Lower lobe of right lung (tissue), 2 donors: ENCODE measurements around the gene ZNF853. TPM values are rescaled to one million over a fixed set of nuclear protein-coding genes. Genes with fewer than 3 reads are reported as not detected.
"Not testable (repeated sequence)": the region's sequence is repeated elsewhere in the genome, so short reads cannot be mapped to it uniquely, and the experiment has no call there.

Experiments used
- ATAC-seq, 2 donors: fragments of 200-7000 bp; cut with Tn5 transposase; one replicate each; pipeline ENCODE4 v1.9.1; 2020 to 2022; ENCODE audit warnings: mild to moderate bottlenecking in 2 of 2, moderate library complexity in 2 of 2
- DNase-seq: peaks from one replicate; pipeline ENCODE4 v3.0.0-alpha.2; 2020
- H3K27ac ChIP-seq: fragments of 200-600 bp; one replicate; pipeline ENCODE4 v1.8.0; 2022
- H3K27me3 ChIP-seq: fragments of 200-600 bp; one replicate; pipeline ENCODE4 v1.8.0; 2022; ENCODE audit warnings: low read depth
- H3K36me3 ChIP-seq: fragments of 200-600 bp; one replicate; pipeline ENCODE4 v1.8.0; 2022; ENCODE audit warnings: mild to moderate bottlenecking
- H3K4me1 ChIP-seq: fragments of 200-600 bp; one replicate; pipeline ENCODE4 v1.8.0; 2022
- H3K4me3 ChIP-seq: fragments of 200-600 bp; one replicate; pipeline ENCODE4 v1.8.0; 2022; ENCODE audit warnings: mild to moderate bottlenecking
- H3K9me3 ChIP-seq: fragments of 200-600 bp; one replicate; pipeline ENCODE4 v1.8.0; 2022
- intact Hi-C: fragments of 100-400 bp; cut with DNase I; formaldehyde crosslinking; loops from one replicate; pipeline ENCODE4 v1.11.0; 2022
- total RNA-seq: library from RNA; stranded (reverse); fragmentation: NEBNext Ultra II Directional; extraction: Animal tissue kit (Norgen Biotek cat#: 25700); gene quantifications from one replicate; pipeline ENCODE4 v1.2.1, GENCODE V29; 2021
- TF ChIP-seq, protein P1 (sequence below): fragments of 200-600 bp; IDR thresholded peaks from one replicate; pipeline ENCODE4 v1.8.0; 2022; ENCODE audit warnings: antibody characterized with exemption, mild to moderate bottlenecking
- donor health status: DM: no; HTN: yes; CAD: no; lungs with severe emphysema.

Gene ZNF853
- total RNA-seq, 1 donor from 2014 or later, result 4.4 TPM

DNA sequence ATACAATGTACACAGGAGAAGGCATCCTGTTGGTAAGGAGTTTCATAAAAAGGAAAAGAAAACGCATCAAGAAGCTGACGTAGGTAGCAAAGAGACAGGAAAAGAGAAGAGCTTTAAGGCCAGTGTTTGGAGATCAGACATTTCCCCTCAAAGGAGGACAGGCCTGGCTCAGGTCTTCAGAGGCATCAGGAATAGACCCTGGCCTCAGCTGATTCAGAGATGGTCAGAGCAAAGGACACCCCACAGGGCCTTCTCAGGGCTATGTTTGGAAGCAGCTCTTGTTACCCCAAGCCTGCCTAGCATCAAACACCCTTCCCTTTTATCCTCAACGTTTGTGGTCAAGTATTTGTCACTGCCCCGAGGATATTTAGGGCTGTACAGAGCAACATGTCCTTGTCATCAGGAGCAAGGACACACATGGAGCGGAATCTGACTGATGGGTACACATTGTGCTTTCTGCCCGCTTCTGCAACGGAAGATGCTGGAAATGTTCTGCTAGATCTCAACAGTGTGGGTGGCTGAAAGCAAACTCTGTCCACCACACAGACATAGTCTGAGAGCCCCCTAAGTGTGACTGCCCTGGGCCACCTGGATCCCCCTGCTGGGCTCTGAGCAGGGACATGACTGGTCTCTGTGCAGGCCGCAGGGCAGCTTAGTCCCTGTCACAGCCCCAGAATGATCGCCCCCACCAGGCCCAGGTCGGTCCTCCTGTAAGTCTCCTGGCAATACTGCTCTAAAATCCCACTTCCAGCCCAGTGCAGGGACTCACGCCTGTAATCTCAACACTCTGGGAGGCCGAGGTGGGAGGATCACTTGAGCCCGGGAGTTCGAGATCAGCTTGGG is 39.2 kb upstream of the ZNF853 start:
- no peak for DNase-seq
- peak overlapping the region; percentile 93 for H3K27ac ChIP-seq
- H3K36me3 ChIP-seq, result peaks cover 14% of the 10 kb centered on the region
- H3K4me1 ChIP-seq, result peaks cover 8% of the 10 kb centered on the region
- H3K27me3 ChIP-seq, result no peaks in the 10 kb centered on the region
- ATAC-seq, result no peak
- TF ChIP-seq, protein P1, sequence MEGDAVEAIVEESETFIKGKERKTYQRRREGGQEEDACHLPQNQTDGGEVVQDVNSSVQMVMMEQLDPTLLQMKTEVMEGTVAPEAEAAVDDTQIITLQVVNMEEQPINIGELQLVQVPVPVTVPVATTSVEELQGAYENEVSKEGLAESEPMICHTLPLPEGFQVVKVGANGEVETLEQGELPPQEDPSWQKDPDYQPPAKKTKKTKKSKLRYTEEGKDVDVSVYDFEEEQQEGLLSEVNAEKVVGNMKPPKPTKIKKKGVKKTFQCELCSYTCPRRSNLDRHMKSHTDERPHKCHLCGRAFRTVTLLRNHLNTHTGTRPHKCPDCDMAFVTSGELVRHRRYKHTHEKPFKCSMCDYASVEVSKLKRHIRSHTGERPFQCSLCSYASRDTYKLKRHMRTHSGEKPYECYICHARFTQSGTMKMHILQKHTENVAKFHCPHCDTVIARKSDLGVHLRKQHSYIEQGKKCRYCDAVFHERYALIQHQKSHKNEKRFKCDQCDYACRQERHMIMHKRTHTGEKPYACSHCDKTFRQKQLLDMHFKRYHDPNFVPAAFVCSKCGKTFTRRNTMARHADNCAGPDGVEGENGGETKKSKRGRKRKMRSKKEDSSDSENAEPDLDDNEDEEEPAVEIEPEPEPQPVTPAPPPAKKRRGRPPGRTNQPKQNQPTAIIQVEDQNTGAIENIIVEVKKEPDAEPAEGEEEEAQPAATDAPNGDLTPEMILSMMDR, result no peak
- H3K9me3 ChIP-seq, result no peaks in the 10 kb centered on the region
- intact Hi-C loops, result no loop called here
- peak overlapping the region; percentile 76 for H3K4me3 ChIP-seq

DNA sequence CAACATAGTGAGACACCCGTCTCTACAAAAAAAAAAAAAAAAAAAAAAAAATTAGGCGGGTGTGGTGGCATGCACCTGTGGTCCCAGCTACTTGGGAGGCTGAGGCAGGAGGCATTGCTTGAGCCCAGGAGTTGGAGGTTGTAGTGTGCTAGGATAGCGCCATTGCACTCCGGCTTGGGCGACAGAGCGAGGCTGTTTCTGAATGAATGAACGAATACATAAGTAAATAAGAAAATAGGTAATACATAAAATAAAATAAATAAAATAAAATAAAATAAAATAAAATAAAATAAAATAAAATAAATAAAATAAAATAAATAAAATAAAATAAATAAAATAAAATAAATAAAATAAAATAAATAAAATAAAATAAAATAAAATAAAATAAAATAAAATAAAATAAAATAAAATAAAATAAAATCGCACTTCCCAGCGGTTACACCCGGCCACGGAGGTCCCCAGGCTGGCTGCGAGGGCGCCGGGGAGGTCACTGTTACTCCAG is 38.5 kb upstream of the ZNF853 start:
- ATAC-seq, DNase-seq, intact Hi-C loops, H3K4me1 ChIP-seq, H3K27me3 ChIP-seq, H3K9me3 ChIP-seq: not testable (repeated sequence)
- Histone ChIP-seq H3K36me3 (peaks cover 21% of the 10 kb centered on the region), H3K27ac (peak overlapping the region; percentile 93), H3K4me3 (peak overlapping the region; percentile 76)

DNA sequence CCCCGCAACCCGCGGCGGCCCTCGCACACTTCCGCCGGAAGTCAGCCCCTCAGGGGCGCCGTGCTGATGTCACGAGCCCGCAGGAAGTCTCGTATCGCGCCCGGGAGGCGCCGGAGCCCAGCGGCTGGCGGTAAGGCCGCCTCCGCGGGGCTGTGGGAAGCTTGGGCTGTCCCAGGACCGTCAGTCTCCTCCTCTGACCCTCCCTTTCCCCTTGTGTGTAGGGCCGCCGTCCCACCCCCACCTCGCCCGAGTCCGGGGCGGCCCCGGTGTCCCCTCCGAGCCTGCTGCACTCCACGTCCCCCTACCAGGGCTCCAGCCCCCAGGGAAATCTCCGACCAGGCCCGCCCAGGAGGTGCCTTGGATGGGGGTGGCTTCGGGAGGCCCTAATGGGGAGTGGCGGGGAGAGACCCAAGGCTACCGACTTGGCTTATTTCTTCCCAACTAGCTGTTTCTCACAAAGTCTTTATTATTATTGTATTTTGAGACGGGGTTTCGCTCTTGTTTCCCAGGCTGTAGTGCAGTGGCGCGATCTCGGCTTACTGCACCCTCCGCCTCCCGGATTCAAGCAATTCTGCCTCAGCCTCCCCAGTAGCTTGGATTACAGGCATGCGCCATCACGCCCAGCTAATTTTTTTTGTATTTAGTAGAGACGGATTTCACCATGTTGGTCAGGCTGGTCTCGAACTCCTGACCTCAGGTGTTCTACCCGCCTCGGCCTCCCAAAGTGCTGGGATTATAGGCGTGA is 37.9 kb upstream of the ZNF853 start, which contains the start of gene ZDHHC4:
ZDHHC4 (plus strand) TSS at position 86 of the 745 bp plus-strand sequence. CDS start 3,108 bp downstream, outside the sequence.
- H3K4me3 ChIP-seq, result peak within 1 kb of the TSS; percentile 76
- DNase-seq (peak; percentile 94), ATAC-seq (peak; percentile 97 to 99)
- peaks cover 27% of the 10 kb centered on the region for H3K36me3 ChIP-seq
- TF ChIP-seq, protein P1, result no peak
- H3K4me1 ChIP-seq, result peaks cover 8% of the 10 kb centered on the region
- intact Hi-C loops, result no loop called here
- H3K27ac ChIP-seq, result peak within 1 kb of the TSS; percentile 93
- H3K9me3 ChIP-seq, result no peaks in the 10 kb centered on the region
- no peaks in the 10 kb centered on the region for H3K27me3 ChIP-seq

DNA sequence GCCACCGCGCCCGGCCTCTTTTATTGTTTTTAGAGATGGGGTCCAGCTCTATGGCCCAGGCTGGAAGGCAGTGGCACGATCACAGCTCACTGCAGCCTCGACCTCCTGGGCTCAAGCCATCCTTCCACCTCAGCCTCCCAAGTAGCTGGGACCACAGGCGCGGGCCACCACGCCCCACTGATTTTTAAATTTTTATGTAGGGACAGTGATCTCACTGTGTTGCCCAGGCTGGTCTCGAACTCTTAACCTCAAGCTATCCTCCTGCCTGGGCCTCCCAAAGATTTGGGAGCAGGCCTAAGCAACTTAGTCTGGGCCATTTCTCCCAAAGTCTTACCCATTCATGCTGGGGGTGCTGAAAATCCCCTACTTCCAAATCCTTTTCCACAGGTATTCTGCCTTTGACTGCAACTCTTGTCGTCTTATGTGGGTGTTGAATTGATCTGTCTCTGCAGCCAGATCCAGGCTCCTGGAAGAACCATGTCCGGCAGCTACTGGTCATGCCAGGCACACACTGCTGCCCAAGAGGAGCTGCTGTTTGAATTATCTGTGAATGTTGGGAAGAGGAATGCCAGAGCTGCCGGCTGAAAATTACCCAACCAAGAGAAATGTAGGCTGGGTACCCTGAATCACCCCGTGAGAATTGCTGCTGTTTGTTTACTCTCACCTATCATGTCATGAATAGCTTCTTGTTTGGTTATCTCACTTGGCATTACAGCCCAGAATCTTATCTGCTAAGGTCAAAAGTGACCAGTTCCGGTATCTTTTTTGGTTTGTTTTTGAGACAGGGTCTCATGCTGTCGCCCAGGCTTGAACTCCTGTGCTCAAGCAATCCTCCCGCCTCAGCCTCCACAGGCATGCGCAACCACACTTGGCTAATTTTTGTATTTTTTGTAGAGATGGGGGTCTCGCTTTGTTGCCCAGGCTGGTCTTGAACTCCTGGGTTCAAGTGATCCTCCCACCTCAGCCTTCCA is 37.0 kb upstream of the ZNF853 start:
- peaks cover 36% of the 10 kb centered on the region for H3K36me3 ChIP-seq
- TF ChIP-seq, protein P1, result no peak
- no peak for DNase-seq
- peaks cover 8% of the 10 kb centered on the region for H3K4me1 ChIP-seq
- H3K4me3 ChIP-seq, result peak overlapping the region; percentile 76
- no peaks in the 10 kb centered on the region for H3K9me3 ChIP-seq
- ATAC-seq, result no peak
- peak overlapping the region; percentile 93 for H3K27ac ChIP-seq
- H3K27me3 ChIP-seq, result no peaks in the 10 kb centered on the region
- intact Hi-C loops, result no loop called here

DNA sequence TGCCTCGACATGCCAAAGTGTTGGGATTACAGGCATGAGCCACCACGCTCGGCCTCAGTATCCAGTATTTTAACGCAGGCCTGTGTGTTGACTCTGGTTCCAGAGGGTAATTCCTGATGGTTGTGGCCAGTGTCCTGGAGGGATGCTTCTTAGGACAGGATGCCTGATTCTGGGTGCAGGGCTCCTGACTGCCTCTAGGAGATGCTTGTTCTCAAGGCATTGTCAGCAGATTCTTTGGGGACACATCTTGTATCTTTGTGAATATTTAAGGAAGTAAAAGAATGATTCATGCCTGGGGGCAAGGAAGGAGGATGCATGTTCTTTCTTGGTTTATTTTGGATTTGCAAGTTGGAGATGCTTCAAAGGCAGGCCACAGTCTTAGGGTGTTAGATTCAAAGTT is 36.0 kb upstream of the ZNF853 start:
- intact Hi-C loops, result no loop called here
- TF ChIP-seq, protein P1, result peak; percentile 11
- H3K27ac ChIP-seq, result no peak overlapping the region
- H3K27me3 ChIP-seq, result no peaks in the 10 kb centered on the region
- peaks cover 46% of the 10 kb centered on the region for H3K36me3 ChIP-seq
- H3K4me3 ChIP-seq, result no peak overlapping the region
- ATAC-seq (no peak), DNase-seq (no peak)
- peaks cover 8% of the 10 kb centered on the region for H3K4me1 ChIP-seq
- no peaks in the 10 kb centered on the region for H3K9me3 ChIP-seq

DNA sequence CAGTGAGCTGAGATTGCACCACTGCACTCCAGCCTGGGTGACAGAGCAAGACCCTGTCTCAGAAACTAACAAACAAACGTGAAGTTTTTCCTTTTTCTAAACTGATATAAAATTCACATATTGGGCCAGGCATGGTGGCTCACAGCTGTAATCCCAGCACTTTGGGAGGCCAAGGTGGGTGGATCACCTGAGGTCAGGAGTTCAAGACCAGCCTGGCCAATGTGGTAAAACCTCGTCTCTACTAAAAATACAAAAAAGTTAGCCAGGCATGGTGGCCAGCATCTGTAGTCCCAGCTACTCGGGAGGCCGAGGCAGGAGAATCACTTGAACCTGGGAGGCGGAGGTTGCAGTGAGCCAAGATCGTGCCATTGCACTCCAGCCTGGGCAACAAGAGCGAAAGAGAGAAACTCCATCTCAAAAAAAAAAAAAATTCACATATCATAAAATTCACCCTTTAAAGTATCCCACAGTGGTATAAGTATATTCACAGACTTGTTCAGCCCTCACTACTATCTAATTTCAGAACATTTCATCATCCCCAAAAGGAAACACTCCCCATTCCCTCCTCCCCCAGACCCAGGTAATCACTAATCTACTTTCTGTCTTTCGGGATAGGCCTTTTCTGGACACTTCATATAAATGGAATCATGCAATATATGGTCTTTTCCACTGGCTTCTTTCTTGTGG is 29.5 kb upstream of the ZNF853 start:
- H3K9me3 ChIP-seq, H3K27ac ChIP-seq, H3K4me1 ChIP-seq, intact Hi-C loops, H3K27me3 ChIP-seq, ATAC-seq, H3K4me3 ChIP-seq, DNase-seq: not testable (repeated sequence)
- H3K36me3 ChIP-seq, result peaks cover 64% of the 10 kb centered on the region
